Ammon's horn (tissue), 1 donor: ENCODE results near the gene CFAP92.

ENCODE experiments used
- DNase-seq: peaks from one replicate; pipeline ENCODE4 v3.0.0-alpha.2; 2016; ENCODE audit warnings: low spot score

CFAP92 gene

GRCh38 chr3:128863560-128863959, 130.3 kb downstream of the CFAP92 start:
- DNase-seq: no peak

- no peak for DNase-seq
These were observed 132.4 kb downstream of the CFAP92 start for GRCh38 chr3:128861491-128861890.
